K562 (cell line): ENCODE results near the gene LILRA6. TPM values are rescaled to one million over a fixed set of nuclear protein-coding genes. Genes with fewer than 3 reads are reported as not detected.

Source experiments
- CXXC5 ChIP-seq: fragments of 250-450 bp; sonication (Bioruptor Pico); IDR thresholded peaks from 2 replicates; pipeline ENCODE4 v1.8.0; 2022; ENCODE audit warnings: inconsistent platforms, mild to moderate bottlenecking, moderate library complexity
- DMBX1 ChIP-seq: fragments of 250-450 bp; sonication (Bioruptor Pico); IDR thresholded peaks from 2 replicates; pipeline ENCODE4 v1.8.0; 2022; ENCODE audit warnings: inconsistent platforms, mild to moderate bottlenecking, moderate library complexity, borderline replicate concordance
- EGR1 ChIP-seq: fragments of 450-650 bp; conservative IDR thresholded peaks from 2 replicates; pipeline ENCODE4 v1.6.1; 2017; ENCODE audit warnings: mild to moderate bottlenecking
- ELK3 ChIP-seq: fragments of 450-650 bp; formaldehyde crosslinking; IDR thresholded peaks from 2 replicates; pipeline ENCODE4 v1.4.0; 2020; ENCODE audit warnings: mild to moderate bottlenecking
- MEF2A ChIP-seq: IDR thresholded peaks from 2 replicates; pipeline ENCODE4 v1.6.1; 2011; ENCODE audit warnings: low read depth, mild to moderate bottlenecking, low read length, moderate library complexity; ENCODE audit not compliant: control insufficient read depth
- NR2C1 ChIP-seq, 2 experiments: fragments of 450-650 bp; IDR thresholded peaks; 2 replicates each; pipeline ENCODE4 v1.6.1; 2017; ENCODE audit warnings: mild to moderate bottlenecking in 2 of 2, antibody characterized with exemption in 1 of 2, inconsistent platforms in 1 of 2, missing compliant biosample characterization in 1 of 2, missing genetic modification characterization in 1 of 2
- REST ChIP-seq, 2 experiments: fragments of 450-650 bp; formaldehyde crosslinking in 1 of 2; IDR thresholded peaks; 2 replicates each; pipeline versions ENCODE4 v1.4.0 to v1.6.1; 2014 to 2020; ENCODE audit warnings: mild to moderate bottlenecking in 2 of 2, borderline replicate concordance in 1 of 2, low read depth in 1 of 2
- SNAPC5 ChIP-seq: fragments of 250-450 bp; sonication (Bioruptor Pico); IDR thresholded peaks from 2 replicates; pipeline ENCODE4 v1.8.0; 2021; ENCODE audit warnings: moderate library complexity, mild to moderate bottlenecking, inconsistent platforms
- SRSF7 ChIP-seq: fragments of 200-400 bp; formaldehyde crosslinking; optimal IDR thresholded peaks from 2 replicates; pipeline ENCODE3; 2017; ENCODE audit warnings: mild to moderate bottlenecking, low read depth, low read length
- YBX1 ChIP-seq: fragments of 450-650 bp; IDR thresholded peaks from 2 replicates; pipeline ENCODE4 v1.7.1; 2016; ENCODE audit warnings: mild to moderate bottlenecking
- ZFP91 ChIP-seq: sonication (generic); formaldehyde crosslinking; IDR thresholded peaks from 2 replicates; pipeline ENCODE4 v1.8.0; 2022; ENCODE audit warnings: mild to moderate bottlenecking, missing genetic modification reagents
- ZNF212 ChIP-seq: fragments of 450-650 bp; formaldehyde crosslinking; IDR thresholded peaks from 2 replicates; pipeline ENCODE4 v1.4.0; 2020; ENCODE audit warnings: mild to moderate bottlenecking
- polyA plus RNA-seq, 8 experiments: library from polyadenylated mRNA; depleted of rRNA in 4 of 8; stranded (reverse) in 5 of 8; unstranded in 3 of 8; fragments of >200 nt; fragmentation: Nextera tagmentation in 2 of 8; fragmentation: Illumina TruSeq in 1 of 8; extraction: Ambion mirVana in 2 of 8; extraction: Trizol in 1 of 8; gene quantifications; 2 replicates each; pipeline versions ENCODE4 v1.2.1 to v1.2.3, GENCODE V29; 2011 to 2014; ENCODE audit warnings: inconsistent platforms in 1 of 8, missing spikeins in 1 of 8
- total RNA-seq, 7 experiments: library from RNA; depleted of rRNA in 6 of 7; stranded (reverse); fragments of >200 nt in 6 of 7; fragmentation: Illumina TruSeq in 2 of 7; extraction: Trizol in 2 of 7; gene quantifications; 2 replicates each; pipeline versions ENCODE4 v1.2.1 to v1.2.3, GENCODE V29; 2011 to 2021; ENCODE audit warnings: low replicate concordance in 1 of 7
- TF ChIP-seq, protein P1 (sequence below): sonication (generic); formaldehyde crosslinking; IDR thresholded peaks from 2 replicates; pipeline ENCODE4 v1.8.1; 2023; ENCODE audit warnings: mild to moderate bottlenecking, missing genetic modification reagents
- TF ChIP-seq, protein P2 (sequence below): sonication (generic); formaldehyde crosslinking; IDR thresholded peaks from 2 replicates; pipeline ENCODE4 v1.5.0; 2020; ENCODE audit warnings: missing genetic modification reagents

LILRA6 gene
- total and polyA plus RNA-seq, 9 of the 15 experiments (the other 6 are each of a cell fraction or from before 2014, with no cell fraction given): 0.03 TPM; not detected in 8

- no peak for TF ChIP-seq DMBX1
- TF ChIP-seq, protein P1, sequence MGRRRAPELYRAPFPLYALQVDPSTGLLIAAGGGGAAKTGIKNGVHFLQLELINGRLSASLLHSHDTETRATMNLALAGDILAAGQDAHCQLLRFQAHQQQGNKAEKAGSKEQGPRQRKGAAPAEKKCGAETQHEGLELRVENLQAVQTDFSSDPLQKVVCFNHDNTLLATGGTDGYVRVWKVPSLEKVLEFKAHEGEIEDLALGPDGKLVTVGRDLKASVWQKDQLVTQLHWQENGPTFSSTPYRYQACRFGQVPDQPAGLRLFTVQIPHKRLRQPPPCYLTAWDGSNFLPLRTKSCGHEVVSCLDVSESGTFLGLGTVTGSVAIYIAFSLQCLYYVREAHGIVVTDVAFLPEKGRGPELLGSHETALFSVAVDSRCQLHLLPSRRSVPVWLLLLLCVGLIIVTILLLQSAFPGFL (CRISPR knock-in tag): no peak
- peak; percentile 17; the same call in 1 of the 2 replicates for TF ChIP-seq REST (IDR thresholded peaks at IDR 0.05; ENCODE audit: borderline replicate concordance)
- peak; percentile 46; the same call in 1 of the 2 replicates for TF ChIP-seq REST (CRISPR knock-in tag; IDR thresholded peaks at IDR 0.05; ENCODE audit: low read depth)
- no peak for TF ChIP-seq ELK3
- TF ChIP-seq ZFP91: no peak
- TF ChIP-seq CXXC5: peak; percentile 65
- TF ChIP-seq, protein P2, sequence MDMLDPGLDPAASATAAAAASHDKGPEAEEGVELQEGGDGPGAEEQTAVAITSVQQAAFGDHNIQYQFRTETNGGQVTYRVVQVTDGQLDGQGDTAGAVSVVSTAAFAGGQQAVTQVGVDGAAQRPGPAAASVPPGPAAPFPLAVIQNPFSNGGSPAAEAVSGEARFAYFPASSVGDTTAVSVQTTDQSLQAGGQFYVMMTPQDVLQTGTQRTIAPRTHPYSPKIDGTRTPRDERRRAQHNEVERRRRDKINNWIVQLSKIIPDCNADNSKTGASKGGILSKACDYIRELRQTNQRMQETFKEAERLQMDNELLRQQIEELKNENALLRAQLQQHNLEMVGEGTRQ: no peak
- TF ChIP-seq MEF2A: no peak
- no peak for TF ChIP-seq ZNF212 (CRISPR knock-in tag)
- no peak for TF ChIP-seq EGR1
- no peak for TF ChIP-seq NR2C1 (IDR thresholded peaks at IDR 0.05)
- TF ChIP-seq NR2C1 (tag; IDR thresholded peaks at IDR 0.05): no peak
- TF ChIP-seq SRSF7: no peak
- TF ChIP-seq YBX1: no peak
- no peak for TF ChIP-seq SNAPC5 (CRISPR knock-in tag)
Observed at GRCh38 chr19:54188215-54188871, 54.2 kb downstream of the LILRA6 start (continued).
